ENCODE data around the gene OR6K2.

Gene OR6K2

GRCh38 chr1:158686111-158687009 lies 14.1 kb downstream of the OR6K2 start, which contains the start of gene SPTA1:
Gene SPTA1, minus strand, starts transcription at chr1:158686715. Its CDS starts 198 bp downstream, at chr1:158686517.
- DNase-seq (ENCODE audit: extremely low read depth in 1 of 2, low read depth in 1 of 2), result no peak

- no peak for DNase-seq (ENCODE audit: extremely low read depth in 1 of 2, low read depth in 1 of 2)
These were observed 15.4 kb downstream of the OR6K2 start for GRCh38 chr1:158685085-158685484.

- no peak for DNase-seq (ENCODE audit: extremely low read depth in 1 of 2, low read depth in 1 of 2)
These were observed 18.8 kb downstream of the OR6K2 start for GRCh38 chr1:158681606-158682005.

GRCh38 chr1:158679289-158679688 lies 21.2 kb downstream of the OR6K2 start:
- DNase-seq (ENCODE audit: extremely low read depth in 1 of 2, low read depth in 1 of 2), result no peak

- no peak for DNase-seq (ENCODE audit: extremely low read depth in 1 of 2, low read depth in 1 of 2)
These were observed 24.7 kb downstream of the OR6K2 start for GRCh38 chr1:158675563-158676323.

GRCh38 chr1:158674302-158674701 lies 26.1 kb downstream of the OR6K2 start:
- no peak for DNase-seq (ENCODE audit: extremely low read depth in 1 of 2, low read depth in 1 of 2)

- no peak for DNase-seq (ENCODE audit: extremely low read depth in 1 of 2, low read depth in 1 of 2)
These were observed 34.4 kb downstream of the OR6K2 start for GRCh38 chr1:158666037-158666436.

- DNase-seq (ENCODE audit: extremely low read depth in 1 of 2, low read depth in 1 of 2), result no peak
These were observed 45.9 kb downstream of the OR6K2 start for GRCh38 chr1:158654571-158654970.

GRCh38 chr1:158654086-158654485 lies 46.4 kb downstream of the OR6K2 start:
- no peak for DNase-seq (ENCODE audit: extremely low read depth in 1 of 2, low read depth in 1 of 2)

- no peak for DNase-seq (ENCODE audit: extremely low read depth in 1 of 2, low read depth in 1 of 2)
These were observed 47.6 kb downstream of the OR6K2 start for GRCh38 chr1:158652721-158653334.
